HT1080 (cell line): Measurements from ENCODE around the gene WAC. TPM values are rescaled to one million over a fixed set of nuclear protein-coding genes. Genes with fewer than 3 reads are reported as not detected.
"Not testable (repeated sequence)": the region's sequence is repeated elsewhere in the genome, so short reads cannot be mapped to it uniquely, and the experiment has no call there.

Source experiments
- DNase-seq: peaks from one replicate; pipeline ENCODE4 v3.0.0-alpha.2; 2015; ENCODE audit warnings: low read depth
- total RNA-seq: library from RNA; depleted of rRNA; stranded (reverse); fragments of >200 nt; shearing (Covaris generic); gene quantifications from 2 replicates; pipeline ENCODE4 v1.2.3, GENCODE V29; 2014

WAC gene
- total RNA-seq, 1 experiment from 2014 or later, result 65.5 TPM

DNA sequence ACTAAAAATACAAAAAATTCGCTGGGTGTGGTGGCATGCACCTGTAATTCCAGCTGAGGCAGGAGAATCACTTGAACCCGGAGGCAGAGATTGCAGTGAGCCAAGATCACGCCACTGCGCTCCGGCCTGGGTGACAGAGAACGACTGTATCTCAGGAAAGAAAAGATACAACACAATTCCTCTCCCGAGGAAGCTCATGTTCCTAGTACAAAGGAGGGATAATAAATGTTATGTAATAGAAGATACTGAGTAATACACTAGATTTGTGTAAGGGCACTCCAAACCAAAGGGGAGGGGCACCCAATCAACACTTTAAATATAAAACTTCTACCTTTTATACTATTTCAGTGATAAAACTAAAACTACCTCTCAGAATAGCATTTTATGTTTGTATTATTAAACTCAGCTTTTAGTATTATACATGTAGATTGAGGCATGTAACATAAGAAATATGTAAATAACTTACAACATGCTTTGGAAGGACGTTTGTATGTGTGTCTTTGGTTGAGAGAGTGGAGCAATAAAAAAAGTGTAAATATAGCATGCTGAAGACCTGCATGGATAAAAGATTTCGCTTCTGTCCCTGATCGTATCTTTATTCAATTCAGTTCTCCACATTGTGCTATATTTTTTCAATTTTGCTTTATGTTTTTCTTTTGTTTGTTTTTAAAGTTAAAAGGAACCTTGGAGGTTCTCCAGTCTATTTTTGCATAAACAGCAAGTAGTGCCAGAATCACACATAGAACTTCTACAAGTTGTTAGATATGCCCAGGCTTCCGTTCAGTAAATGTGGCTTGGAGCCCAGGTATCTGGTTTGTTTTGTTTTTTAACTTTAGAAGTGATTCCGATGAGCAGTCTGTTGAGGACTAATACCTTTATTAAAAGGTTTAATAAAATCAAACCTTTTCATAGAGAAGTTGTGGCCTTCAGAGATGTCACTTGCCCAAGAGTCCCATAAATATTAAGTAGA is 71.9 kb downstream of the WAC start:
- DNase-seq, result no peak

DNA sequence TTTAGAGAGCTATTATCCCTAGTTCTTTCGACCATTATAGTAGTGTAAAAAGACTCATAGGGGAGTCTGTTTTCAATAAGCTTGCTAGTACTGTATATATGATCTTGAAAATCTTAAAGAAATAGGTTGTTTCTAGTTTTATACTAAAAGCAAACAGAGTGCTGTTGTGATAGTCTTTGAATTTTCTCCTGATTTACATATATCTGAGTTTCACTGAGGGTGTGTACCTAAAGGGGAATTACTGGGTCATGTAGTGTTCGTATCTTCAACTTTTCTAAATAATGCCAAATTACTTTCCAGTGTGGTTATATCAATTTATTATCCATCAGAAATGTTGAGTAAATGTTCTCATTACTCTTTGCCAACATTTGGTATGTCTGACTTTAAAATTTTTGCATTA is 73.7 kb downstream of the WAC start:
- DNase-seq, result no peak

DNA sequence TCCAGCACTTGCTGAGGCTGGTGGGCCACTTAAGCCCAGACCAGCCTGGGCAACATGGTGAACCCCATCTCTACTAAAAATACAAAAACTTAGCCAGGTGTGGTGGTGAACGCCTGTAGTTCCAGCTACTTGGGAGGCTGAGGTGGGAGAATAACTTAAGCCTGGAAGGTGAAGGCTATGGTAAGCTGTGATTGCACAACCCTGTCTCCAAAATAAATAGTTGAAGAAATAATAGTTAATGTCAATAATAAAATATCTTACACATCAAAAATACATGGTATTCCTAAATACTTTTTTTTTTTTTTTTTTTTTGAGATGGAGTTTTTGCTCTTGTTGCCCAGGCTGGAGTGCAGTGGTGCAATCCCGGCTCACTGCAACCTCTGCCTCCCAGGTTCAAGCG is 76.7 kb downstream of the WAC start:
- DNase-seq, result not testable (repeated sequence)

GRCh38 chr10:28612877-28613276 is 80.0 kb downstream of the WAC start:
- DNase-seq, result no peak

- no peak for DNase-seq
Observed at GRCh38 chr10:28616514-28616913, 83.6 kb downstream of the WAC start.

DNA sequence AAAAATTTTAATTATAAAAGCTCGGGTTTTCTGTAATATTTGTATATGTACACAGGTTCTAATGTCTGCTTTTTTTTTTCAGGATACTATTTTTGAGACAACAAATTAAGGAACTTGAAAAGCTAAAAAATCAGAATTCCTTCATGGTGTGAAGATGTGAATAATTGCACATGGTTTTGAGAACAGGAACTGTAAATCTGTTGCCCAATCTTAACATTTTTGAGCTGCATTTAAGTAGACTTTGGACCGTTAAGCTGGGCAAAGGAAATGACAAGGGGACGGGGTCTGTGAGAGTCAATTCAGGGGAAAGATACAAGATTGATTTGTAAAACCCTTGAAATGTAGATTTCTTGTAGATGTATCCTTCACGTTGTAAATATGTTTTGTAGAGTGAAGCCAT is 86.5 kb downstream of the WAC start:
- no peak for DNase-seq

DNA sequence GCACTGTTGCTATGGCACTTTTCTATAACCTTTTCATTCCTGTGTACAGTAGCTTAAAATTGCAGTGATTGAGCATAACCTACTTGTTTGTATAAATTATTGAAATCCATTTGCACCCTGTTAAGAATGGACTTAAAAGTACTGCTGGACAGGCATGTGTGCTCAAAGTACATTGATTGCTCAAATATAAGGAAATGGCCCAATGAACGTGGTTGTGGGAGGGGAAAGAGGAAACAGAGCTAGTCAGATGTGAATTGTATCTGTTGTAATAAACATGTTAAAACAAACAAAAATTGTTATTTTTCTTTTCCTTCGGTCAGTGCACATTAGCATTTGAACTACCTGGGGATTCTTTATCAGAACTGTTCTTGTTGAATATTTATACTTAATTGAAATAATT is 87.3 kb downstream of the WAC start:
- DNase-seq, result no peak

GRCh38 chr10:28623483-28623882 is 90.6 kb downstream of the WAC start:
- DNase-seq, result no peak

GRCh38 chr10:28624351-28624750 is 91.4 kb downstream of the WAC start:
- no peak for DNase-seq

- no peak for DNase-seq
Observed at GRCh38 chr10:28627102-28627501, 94.2 kb downstream of the WAC start.

GRCh38 chr10:28628184-28628893 is 95.4 kb downstream of the WAC start:
- peak; percentile 77 for DNase-seq

- DNase-seq, result peak; percentile 22
Observed at GRCh38 chr10:28631896-28632583, 99.1 kb downstream of the WAC start.

GRCh38 chr10:28632584-28632945 is 99.6 kb downstream of the WAC start:
- DNase-seq, result no peak

GRCh38 chr10:28633750-28634149 is 100.8 kb downstream of the WAC start:
- peak; percentile 24 for DNase-seq

GRCh38 chr10:28637346-28637745 is 104.4 kb downstream of the WAC start:
- no peak for DNase-seq

- no peak for DNase-seq
Observed at GRCh38 chr10:28638392-28638791, 105.5 kb downstream of the WAC start.

DNA sequence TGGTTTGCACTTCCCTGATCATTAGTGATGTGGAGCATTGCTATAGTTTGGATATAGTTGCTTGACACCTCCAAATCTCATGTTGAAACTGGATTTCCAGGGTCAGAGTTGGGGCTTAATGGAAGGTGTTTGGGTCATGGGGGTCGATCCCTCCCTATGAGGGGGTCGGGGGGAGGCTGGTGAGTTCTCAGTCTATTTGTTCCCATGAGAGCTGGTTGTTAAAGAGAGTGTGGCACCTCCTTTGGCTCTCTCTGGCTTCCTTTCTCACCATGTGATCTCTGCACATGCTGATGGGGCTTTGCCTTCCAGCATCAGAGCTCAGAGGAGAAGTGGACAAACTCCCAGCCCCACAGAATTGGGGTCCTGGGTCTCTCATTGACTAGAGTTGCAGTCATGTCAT is 107.6 kb downstream of the WAC start:
- no peak for DNase-seq

GRCh38 chr10:28644647-28645046 is 111.7 kb downstream of the WAC start:
- DNase-seq, result no peak

GRCh38 chr10:28652106-28652505 is 119.2 kb downstream of the WAC start:
- DNase-seq, result no peak

DNA sequence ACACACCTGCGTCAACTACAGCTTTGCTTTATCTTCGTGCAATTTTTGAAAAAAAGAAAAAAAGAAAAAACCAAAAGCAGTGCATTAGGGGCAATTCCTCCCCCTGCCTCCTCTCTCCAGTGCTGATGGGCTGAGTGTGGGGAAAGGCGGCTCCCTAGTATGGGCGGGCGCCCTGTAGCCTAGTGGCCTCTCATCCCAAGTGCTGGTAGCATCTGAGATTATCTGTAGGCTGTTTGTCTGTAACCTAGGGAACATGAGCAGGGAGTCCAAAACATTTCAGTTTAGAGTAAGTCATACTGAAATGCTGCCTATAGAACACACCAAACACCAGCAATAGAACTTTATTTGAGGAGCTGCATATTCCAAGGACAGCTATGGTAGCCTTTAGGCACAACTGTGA is 119.8 kb downstream of the WAC start:
- no peak for DNase-seq

- DNase-seq, result not testable (repeated sequence)
Observed at GRCh38 chr10:28658824-28659223, 125.9 kb downstream of the WAC start.

GRCh38 chr10:28661035-28661434 is 128.1 kb downstream of the WAC start:
- peak; percentile 59 for DNase-seq
